Liver (tissue), 9 donors: ENCODE results near the gene IRS4. TPM values are rescaled to one million over a fixed set of nuclear protein-coding genes. Genes with fewer than 3 reads are reported as not detected.

ENCODE experiments used
- DNase-seq: peaks from one replicate; pipeline ENCODE4 v3.0.0-alpha.2; 2017; ENCODE audit warnings: low spot score
- H3K27ac ChIP-seq, 2 donors: one replicate each; pipeline ENCODE4 v1.7.0; 2013; ENCODE audit warnings: inconsistent platforms in 2 of 2, low read length in 2 of 2, control low read depth in 1 of 2, low read depth in 1 of 2, mild to moderate bottlenecking in 1 of 2
- H3K27me3 ChIP-seq, 4 donors: one replicate each; pipeline versions ENCODE4 v1.6.1 to v1.7.0; 2013; ENCODE audit warnings: low read length in 3 of 4, inconsistent platforms in 1 of 4, mild to moderate bottlenecking in 1 of 4, moderate library complexity in 1 of 4; ENCODE audit not compliant: control insufficient read depth in 4 of 4, insufficient read depth in 4 of 4
- H3K36me3 ChIP-seq, 4 donors: one replicate each; pipeline versions ENCODE4 v1.6.1 to v1.7.0; 2013; ENCODE audit warnings: low read length in 3 of 4, mild to moderate bottlenecking in 3 of 4, low read depth in 1 of 4, moderate library complexity in 1 of 4; ENCODE audit not compliant: control insufficient read depth in 4 of 4, insufficient read depth in 3 of 4
- H3K4me1 ChIP-seq, 4 donors: one replicate each; pipeline versions ENCODE4 v1.6.1 to v1.7.0; 2013; ENCODE audit warnings: low read length in 3 of 4, mild to moderate bottlenecking in 3 of 4, moderate library complexity in 1 of 4; ENCODE audit not compliant: control insufficient read depth in 4 of 4, insufficient read depth in 4 of 4
- H3K4me3 ChIP-seq, 3 donors: one replicate each; pipeline versions ENCODE4 v1.6.1 to v1.7.0; 2013; ENCODE audit warnings: low read length in 3 of 3, control low read depth in 1 of 3, low read depth in 1 of 3, mild to moderate bottlenecking in 1 of 3
- H3K9ac ChIP-seq, 2 donors: one replicate each; pipeline ENCODE4 v1.7.0; 2013; ENCODE audit warnings: low read length in 2 of 2, mild to moderate bottlenecking in 2 of 2, moderate library complexity in 2 of 2, control low read depth in 1 of 2, low read depth in 1 of 2
- H3K9me3 ChIP-seq, 4 donors: one replicate each; pipeline versions ENCODE4 v1.6.1 to v1.7.0; 2013; ENCODE audit warnings: low read length in 3 of 4; ENCODE audit not compliant: control insufficient read depth in 4 of 4
- EGR1 ChIP-seq, 2 donors: IDR thresholded peaks; 2 replicates each; pipeline ENCODE4 v1.6.1; 2016 to 2018; ENCODE audit warnings: antibody characterized with exemption in 2 of 2, low read depth in 2 of 2
- FOXA1 ChIP-seq: IDR thresholded peaks from 2 replicates; pipeline ENCODE4 v1.6.1; 2016; ENCODE audit warnings: antibody characterized with exemption
- FOXA2 ChIP-seq: IDR thresholded peaks from 2 replicates; pipeline ENCODE4 v1.6.1; 2016; ENCODE audit warnings: antibody characterized with exemption
- GABPA ChIP-seq, 2 donors: IDR thresholded peaks in 1 of 2; conservative IDR thresholded peaks in 1 of 2; 2 replicates each; pipeline ENCODE4 v1.6.1; 2016; ENCODE audit warnings: antibody characterized with exemption in 2 of 2, mild to moderate bottlenecking in 1 of 2, moderate library complexity in 1 of 2
- HNF4A ChIP-seq, 2 donors: conservative IDR thresholded peaks; 2 replicates each; pipeline ENCODE4 v1.6.1; 2016; ENCODE audit warnings: antibody characterized with exemption in 2 of 2, mild to moderate bottlenecking in 2 of 2
- HNF4G ChIP-seq: IDR thresholded peaks from 2 replicates; pipeline ENCODE4 v1.6.1; 2016; ENCODE audit warnings: antibody characterized with exemption
- JUND ChIP-seq, 2 donors: IDR thresholded peaks; 2 replicates each; pipeline ENCODE4 v1.6.1; 2016; ENCODE audit warnings: antibody characterized with exemption in 2 of 2
- NR2F2 ChIP-seq: IDR thresholded peaks from 2 replicates; pipeline ENCODE4 v1.6.1; 2016; ENCODE audit warnings: antibody characterized with exemption
- RAD21 ChIP-seq, 2 donors: IDR thresholded peaks; 2 replicates each; pipeline ENCODE4 v1.6.1; 2016; ENCODE audit warnings: antibody characterized with exemption in 2 of 2, mild to moderate bottlenecking in 2 of 2
- RXRA ChIP-seq, 2 donors: IDR thresholded peaks; 2 replicates each; pipeline ENCODE4 v1.6.1; 2017 to 2018; ENCODE audit warnings: antibody characterized with exemption in 2 of 2, mild to moderate bottlenecking in 1 of 2
- SP1 ChIP-seq: IDR thresholded peaks from 2 replicates; pipeline ENCODE4 v1.6.1; 2018; ENCODE audit warnings: antibody characterized with exemption, mild to moderate bottlenecking
- TAF1 ChIP-seq: conservative IDR thresholded peaks from 2 replicates; pipeline ENCODE4 v1.6.1; 2016; ENCODE audit warnings: antibody characterized with exemption, mild to moderate bottlenecking
- YY1 ChIP-seq: IDR thresholded peaks from 2 replicates; pipeline ENCODE4 v1.6.1; 2016; ENCODE audit warnings: antibody characterized with exemption, mild to moderate bottlenecking
- WGBS: extraction: QIAGEN DNeasy Blood & Tissue Kit; methylation state at CpG from one replicate; pipeline ENCODE4 v1.1.7; 2013; 5-methylcytosine and 5-hydroxymethylcytosine counted together
- polyA plus RNA-seq, 2 donors: library from polyadenylated mRNA; stranded (reverse) in 1 of 2; unstranded in 1 of 2; fragments of 200-250 nt in 1 of 2; fragments of >200 nt in 1 of 2; fragmentation: Nextera tagmentation in 1 of 2; extraction: Ambion mirVana in 1 of 2; gene quantifications; one replicate each; pipeline versions ENCODE4 v1.2.1 to v1.2.3, GENCODE V29; 2013 to 2015
- total RNA-seq, 2 donors: library from RNA; depleted of rRNA; stranded (reverse); fragments of >200 nt; gene quantifications; one replicate each; pipeline ENCODE4 v1.2.3, GENCODE V29; 2014
- TF ChIP-seq, protein P1 (sequence below): IDR thresholded peaks from 2 replicates; pipeline ENCODE4 v1.6.1; 2016; ENCODE audit warnings: antibody characterized with exemption, mild to moderate bottlenecking
- TF ChIP-seq, protein P2 (sequence below): IDR thresholded peaks from 2 replicates; pipeline ENCODE4 v1.6.1; 2016; ENCODE audit warnings: antibody characterized with exemption
- TF ChIP-seq, protein P3 (sequence below): IDR thresholded peaks from 2 replicates; pipeline ENCODE4 v1.6.1; 2016; ENCODE audit warnings: antibody characterized with exemption
- TF ChIP-seq, protein P4 (sequence below): IDR thresholded peaks from 2 replicates; pipeline ENCODE4 v1.6.1; 2016; ENCODE audit warnings: antibody characterized with exemption
- TF ChIP-seq, protein P5 (sequence below): fragments of 150-350 bp; IDR thresholded peaks from 2 replicates; pipeline ENCODE4 v1.5.1; 2017; ENCODE audit warnings: improper control_type of control experiment, low read depth, low read length; ENCODE audit not compliant: missing input control
- donor health status: healthy.
- donor health status: healthy.
- donor health status: healthy.
- donor health status: healthy.
- donor health status: healthy.

IRS4 gene
- total and polyA plus RNA-seq, 4 donors, result not detected

DNA sequence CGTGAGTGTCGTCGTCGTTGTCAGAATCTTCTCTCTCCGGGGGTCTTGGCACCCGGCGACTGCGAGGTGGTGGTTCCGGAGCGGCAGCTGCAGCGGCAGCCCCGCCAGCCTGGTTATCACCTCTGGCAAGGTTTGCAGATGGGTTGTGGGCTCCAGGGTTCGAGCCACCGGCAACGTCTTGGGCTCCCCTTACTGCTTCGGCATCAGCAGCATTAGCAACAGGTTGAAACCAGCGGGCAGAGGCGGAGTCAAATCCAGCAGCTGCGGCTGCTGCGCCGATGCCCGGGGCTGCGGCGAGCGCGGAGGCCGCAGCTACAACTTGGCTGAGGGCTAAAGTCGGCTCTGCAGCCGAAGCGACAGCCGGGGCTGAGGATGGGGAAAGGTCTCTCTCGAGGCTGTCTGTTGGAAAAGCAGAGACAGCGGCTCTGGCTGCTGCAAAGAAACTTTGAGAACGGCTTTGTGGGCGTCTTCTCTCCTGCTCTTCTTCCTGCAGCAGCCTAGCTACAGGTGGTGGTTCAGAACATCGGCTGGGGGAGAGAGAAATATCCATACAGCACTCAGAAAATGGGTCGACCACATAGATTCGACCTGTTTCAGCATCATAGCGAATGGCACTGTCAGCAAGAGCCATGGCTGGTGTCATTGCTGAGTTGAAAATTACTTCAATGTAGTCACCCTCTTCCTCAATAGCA lies 3.6 kb downstream of the IRS4 start:
- no peaks in the 10 kb centered on the region for H3K36me3 ChIP-seq
- H3K27ac ChIP-seq, result no peak overlapping the region
- H3K4me1 ChIP-seq, result peaks cover 2 to 8% (median 4%) of the 10 kb centered on the region in 4 donors
- WGBS, result 6% methylated on average over 39 of the region's 39 CpGs
- TF ChIP-seq, protein P1, sequence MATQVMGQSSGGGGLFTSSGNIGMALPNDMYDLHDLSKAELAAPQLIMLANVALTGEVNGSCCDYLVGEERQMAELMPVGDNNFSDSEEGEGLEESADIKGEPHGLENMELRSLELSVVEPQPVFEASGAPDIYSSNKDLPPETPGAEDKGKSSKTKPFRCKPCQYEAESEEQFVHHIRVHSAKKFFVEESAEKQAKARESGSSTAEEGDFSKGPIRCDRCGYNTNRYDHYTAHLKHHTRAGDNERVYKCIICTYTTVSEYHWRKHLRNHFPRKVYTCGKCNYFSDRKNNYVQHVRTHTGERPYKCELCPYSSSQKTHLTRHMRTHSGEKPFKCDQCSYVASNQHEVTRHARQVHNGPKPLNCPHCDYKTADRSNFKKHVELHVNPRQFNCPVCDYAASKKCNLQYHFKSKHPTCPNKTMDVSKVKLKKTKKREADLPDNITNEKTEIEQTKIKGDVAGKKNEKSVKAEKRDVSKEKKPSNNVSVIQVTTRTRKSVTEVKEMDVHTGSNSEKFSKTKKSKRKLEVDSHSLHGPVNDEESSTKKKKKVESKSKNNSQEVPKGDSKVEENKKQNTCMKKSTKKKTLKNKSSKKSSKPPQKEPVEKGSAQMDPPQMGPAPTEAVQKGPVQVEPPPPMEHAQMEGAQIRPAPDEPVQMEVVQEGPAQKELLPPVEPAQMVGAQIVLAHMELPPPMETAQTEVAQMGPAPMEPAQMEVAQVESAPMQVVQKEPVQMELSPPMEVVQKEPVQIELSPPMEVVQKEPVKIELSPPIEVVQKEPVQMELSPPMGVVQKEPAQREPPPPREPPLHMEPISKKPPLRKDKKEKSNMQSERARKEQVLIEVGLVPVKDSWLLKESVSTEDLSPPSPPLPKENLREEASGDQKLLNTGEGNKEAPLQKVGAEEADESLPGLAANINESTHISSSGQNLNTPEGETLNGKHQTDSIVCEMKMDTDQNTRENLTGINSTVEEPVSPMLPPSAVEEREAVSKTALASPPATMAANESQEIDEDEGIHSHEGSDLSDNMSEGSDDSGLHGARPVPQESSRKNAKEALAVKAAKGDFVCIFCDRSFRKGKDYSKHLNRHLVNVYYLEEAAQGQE, result no peak
- TF ChIP-seq RAD21 (IDR thresholded peaks at IDR 0.05) (no peak), FOXA2 (no peak), EGR1 (IDR thresholded peaks at IDR 0.05; ENCODE audit: low read depth in 2 of 2) (no peak), YY1 (no peak), HNF4A (conservative IDR thresholded peaks at IDR 0.05) (no peak), SP1 (no peak)
- H3K27me3 ChIP-seq, result peaks cover 0 to 18% (median 2%) of the 10 kb centered on the region in 4 donors
- H3K9me3 ChIP-seq, result peaks cover 0 to 2% (median 0%) of the 10 kb centered on the region in 4 donors
- H3K9ac ChIP-seq, result no peak overlapping the region
- H3K4me3 ChIP-seq, result no peak overlapping the region
- DNase-seq, result no peak

DNA sequence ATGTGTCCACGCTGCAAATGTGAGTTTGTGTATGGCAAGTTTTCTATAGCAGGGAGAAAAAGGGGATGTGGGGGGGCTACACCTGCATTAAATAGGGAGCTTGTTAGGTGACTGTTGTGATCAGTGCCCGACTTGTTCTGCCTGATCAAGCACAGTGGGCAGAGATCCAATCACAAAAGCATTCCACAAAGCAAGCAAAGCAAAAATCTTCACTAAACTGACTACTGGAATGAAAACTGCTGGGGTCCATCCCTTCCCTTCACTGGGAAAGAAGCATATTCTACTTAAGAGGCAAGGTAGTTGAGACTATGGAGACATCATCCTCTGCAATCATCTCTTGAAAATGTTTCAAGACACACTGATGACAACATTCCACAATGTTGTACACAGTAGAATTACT lies 5.2 kb downstream of the IRS4 start:
- no peak for TF ChIP-seq RXRA (IDR thresholded peaks at IDR 0.05)
- TF ChIP-seq FOXA1, result no peak
- TF ChIP-seq, protein P2, sequence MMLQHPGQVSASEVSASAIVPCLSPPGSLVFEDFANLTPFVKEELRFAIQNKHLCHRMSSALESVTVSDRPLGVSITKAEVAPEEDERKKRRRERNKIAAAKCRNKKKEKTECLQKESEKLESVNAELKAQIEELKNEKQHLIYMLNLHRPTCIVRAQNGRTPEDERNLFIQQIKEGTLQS, result no peak
- TF ChIP-seq TAF1, result no peak
- no peak for TF ChIP-seq NR2F2
- TF ChIP-seq, protein P3, sequence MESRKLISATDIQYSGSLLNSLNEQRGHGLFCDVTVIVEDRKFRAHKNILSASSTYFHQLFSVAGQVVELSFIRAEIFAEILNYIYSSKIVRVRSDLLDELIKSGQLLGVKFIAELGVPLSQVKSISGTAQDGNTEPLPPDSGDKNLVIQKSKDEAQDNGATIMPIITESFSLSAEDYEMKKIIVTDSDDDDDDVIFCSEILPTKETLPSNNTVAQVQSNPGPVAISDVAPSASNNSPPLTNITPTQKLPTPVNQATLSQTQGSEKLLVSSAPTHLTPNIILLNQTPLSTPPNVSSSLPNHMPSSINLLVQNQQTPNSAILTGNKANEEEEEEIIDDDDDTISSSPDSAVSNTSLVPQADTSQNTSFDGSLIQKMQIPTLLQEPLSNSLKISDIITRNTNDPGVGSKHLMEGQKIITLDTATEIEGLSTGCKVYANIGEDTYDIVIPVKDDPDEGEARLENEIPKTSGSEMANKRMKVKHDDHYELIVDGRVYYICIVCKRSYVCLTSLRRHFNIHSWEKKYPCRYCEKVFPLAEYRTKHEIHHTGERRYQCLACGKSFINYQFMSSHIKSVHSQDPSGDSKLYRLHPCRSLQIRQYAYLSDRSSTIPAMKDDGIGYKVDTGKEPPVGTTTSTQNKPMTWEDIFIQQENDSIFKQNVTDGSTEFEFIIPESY, result no peak
- TF ChIP-seq SP1, result no peak
- TF ChIP-seq FOXA2, result no peak
- TF ChIP-seq EGR1 (IDR thresholded peaks at IDR 0.05; ENCODE audit: low read depth in 2 of 2), result no peak
- no peak for TF ChIP-seq HNF4A (conservative IDR thresholded peaks at IDR 0.05)
- TF ChIP-seq RAD21 (IDR thresholded peaks at IDR 0.05), result no peak
- no peak for TF ChIP-seq GABPA (IDR thresholded peaks at IDR 0.05 in 1 of 2, conservative IDR thresholded peaks at IDR 0.05 in 1 of 2)
- no peak for TF ChIP-seq JUND (IDR thresholded peaks at IDR 0.05)
- no peak for TF ChIP-seq YY1
- TF ChIP-seq, protein P1, result no peak
- TF ChIP-seq, protein P4, sequence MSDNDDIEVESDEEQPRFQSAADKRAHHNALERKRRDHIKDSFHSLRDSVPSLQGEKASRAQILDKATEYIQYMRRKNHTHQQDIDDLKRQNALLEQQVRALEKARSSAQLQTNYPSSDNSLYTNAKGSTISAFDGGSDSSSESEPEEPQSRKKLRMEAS, result no peak
- TF ChIP-seq, protein P5, sequence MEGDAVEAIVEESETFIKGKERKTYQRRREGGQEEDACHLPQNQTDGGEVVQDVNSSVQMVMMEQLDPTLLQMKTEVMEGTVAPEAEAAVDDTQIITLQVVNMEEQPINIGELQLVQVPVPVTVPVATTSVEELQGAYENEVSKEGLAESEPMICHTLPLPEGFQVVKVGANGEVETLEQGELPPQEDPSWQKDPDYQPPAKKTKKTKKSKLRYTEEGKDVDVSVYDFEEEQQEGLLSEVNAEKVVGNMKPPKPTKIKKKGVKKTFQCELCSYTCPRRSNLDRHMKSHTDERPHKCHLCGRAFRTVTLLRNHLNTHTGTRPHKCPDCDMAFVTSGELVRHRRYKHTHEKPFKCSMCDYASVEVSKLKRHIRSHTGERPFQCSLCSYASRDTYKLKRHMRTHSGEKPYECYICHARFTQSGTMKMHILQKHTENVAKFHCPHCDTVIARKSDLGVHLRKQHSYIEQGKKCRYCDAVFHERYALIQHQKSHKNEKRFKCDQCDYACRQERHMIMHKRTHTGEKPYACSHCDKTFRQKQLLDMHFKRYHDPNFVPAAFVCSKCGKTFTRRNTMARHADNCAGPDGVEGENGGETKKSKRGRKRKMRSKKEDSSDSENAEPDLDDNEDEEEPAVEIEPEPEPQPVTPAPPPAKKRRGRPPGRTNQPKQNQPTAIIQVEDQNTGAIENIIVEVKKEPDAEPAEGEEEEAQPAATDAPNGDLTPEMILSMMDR, result no peak
- no peak for TF ChIP-seq HNF4G
- no peaks in the 10 kb centered on the region for H3K36me3 ChIP-seq
- H3K9ac ChIP-seq, result no peak overlapping the region
- H3K27ac ChIP-seq, result no peak overlapping the region
- H3K9me3 ChIP-seq, result peaks cover 0 to 2% (median 0%) of the 10 kb centered on the region in 4 donors
- 11% methylated on average over 2 of the region's 2 CpGs for WGBS
- H3K4me3 ChIP-seq, result no peak overlapping the region
- DNase-seq, result no peak
- H3K27me3 ChIP-seq, result peaks cover 0 to 16% (median 3%) of the 10 kb centered on the region in 4 donors
- H3K4me1 ChIP-seq, result peaks cover 0 to 4% (median 2%) of the 10 kb centered on the region in 4 donors
